MM.1S (cell line): ENCODE measurements around the gene CDH22.

Source experiments
- CTCF ChIP-seq: fragments of 300-600 bp; sonication (generic); IDR thresholded peaks from 2 replicates; pipeline ENCODE4 v1.5.1; 2016; ENCODE audit warnings: antibody characterized with exemption, low read length, mixed read lengths
- EZH2 ChIP-seq: fragments of 300-600 bp; sonication (generic); optimal IDR thresholded peaks from 2 replicates; pipeline ENCODE3; 2017; ENCODE audit warnings: low read depth, mild to moderate bottlenecking, antibody characterized with exemption, low read length, mixed read lengths
- EZH2phosphoT487 ChIP-seq: fragments of 300-600 bp; sonication (generic); IDR thresholded peaks from 2 replicates; pipeline ENCODE4 v1.6.1; 2018; ENCODE audit warnings: antibody characterized with exemption, low read length

- TF ChIP-seq CTCF (no peak), EZH2 (peak; percentile 30), EZH2phosphoT487 (no peak)
Measured at GRCh38 chr20:46209930-46210671, 98.2 kb downstream of the CDH22 start.
